Measurements from ENCODE around the gene HOXD1. TPM values are rescaled to one million over a fixed set of nuclear protein-coding genes. Genes with fewer than 3 reads are reported as not detected.

Gene HOXD1
- not detected in 2 replicates for total RNA-seq

DNA sequence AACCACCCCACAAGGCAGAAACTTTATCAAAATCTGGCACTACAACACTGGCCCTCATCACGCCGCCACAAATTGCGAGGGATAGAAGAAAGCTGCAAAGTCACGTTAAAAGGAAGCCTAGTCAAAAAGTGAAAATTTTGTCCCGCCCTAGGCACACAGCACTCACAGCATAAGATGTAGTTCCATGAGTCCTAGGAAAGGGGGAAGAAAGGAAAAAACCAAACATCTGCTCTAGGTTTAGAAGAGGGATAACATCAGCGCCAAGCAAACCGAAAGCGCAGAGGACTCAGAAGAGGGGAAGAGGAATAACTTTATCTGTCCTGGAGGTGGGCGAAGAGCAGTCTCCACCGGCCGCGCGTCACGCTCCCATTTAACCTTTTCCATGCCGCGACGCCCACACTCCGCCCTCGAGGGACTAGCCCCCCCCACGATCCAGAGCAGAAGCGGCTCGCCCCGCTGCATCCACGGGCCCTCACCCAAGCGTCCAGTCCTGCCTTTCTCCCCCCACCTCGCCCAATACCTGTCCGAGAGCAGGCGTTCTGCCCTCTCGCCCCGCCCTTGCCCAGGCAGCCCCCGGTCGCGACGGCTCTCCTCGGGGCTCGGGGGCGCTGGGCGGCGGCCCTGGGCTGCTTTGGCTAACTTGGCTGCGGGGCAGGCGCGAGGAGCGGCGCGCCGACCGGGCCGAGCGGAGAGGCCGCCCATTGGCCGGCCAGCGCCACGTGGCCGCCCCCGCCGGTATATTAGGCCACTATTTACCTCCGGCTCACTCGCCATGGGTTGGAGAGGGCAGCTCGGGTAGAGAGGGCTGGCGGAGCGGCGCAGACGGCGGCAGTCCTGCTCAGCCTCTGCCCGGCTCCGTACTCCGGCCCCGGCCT is at the start of gene HOXD1:
Gene HOXD1, plus strand, starts transcription at position 770 of the 875 bp plus-strand sequence. CDS start 134 bp downstream, outside the sequence.
- peaks cover 19% of the 10 kb centered on the region for H3K4me1 Mint-ChIP-seq
- H3K27me3 Mint-ChIP-seq, result peaks cover 60% of the 10 kb centered on the region
- ATAC-seq (ENCODE audit: low read depth), result no peak
- intact Hi-C loops (cut with micrococcal nuclease), result no loop called here
- POLR2A ChIA-PET, result no interaction called here
- CTCF ChIA-PET, result no interaction called here
- peak within 1 kb of the TSS; percentile 83 for H3K4me3 Mint-ChIP-seq
- H3K9me3 Mint-ChIP-seq, result no peaks in the 10 kb centered on the region
- no peak for DNase-seq
- no peak within 1 kb of the TSS for H3K27ac Mint-ChIP-seq
- no peaks in the 10 kb centered on the region for H3K36me3 Mint-ChIP-seq (ENCODE audit: low read depth)
- TF ChIP-seq, protein P1, sequence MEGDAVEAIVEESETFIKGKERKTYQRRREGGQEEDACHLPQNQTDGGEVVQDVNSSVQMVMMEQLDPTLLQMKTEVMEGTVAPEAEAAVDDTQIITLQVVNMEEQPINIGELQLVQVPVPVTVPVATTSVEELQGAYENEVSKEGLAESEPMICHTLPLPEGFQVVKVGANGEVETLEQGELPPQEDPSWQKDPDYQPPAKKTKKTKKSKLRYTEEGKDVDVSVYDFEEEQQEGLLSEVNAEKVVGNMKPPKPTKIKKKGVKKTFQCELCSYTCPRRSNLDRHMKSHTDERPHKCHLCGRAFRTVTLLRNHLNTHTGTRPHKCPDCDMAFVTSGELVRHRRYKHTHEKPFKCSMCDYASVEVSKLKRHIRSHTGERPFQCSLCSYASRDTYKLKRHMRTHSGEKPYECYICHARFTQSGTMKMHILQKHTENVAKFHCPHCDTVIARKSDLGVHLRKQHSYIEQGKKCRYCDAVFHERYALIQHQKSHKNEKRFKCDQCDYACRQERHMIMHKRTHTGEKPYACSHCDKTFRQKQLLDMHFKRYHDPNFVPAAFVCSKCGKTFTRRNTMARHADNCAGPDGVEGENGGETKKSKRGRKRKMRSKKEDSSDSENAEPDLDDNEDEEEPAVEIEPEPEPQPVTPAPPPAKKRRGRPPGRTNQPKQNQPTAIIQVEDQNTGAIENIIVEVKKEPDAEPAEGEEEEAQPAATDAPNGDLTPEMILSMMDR (IDR thresholded peaks at IDR 0.05), result no peak

DNA sequence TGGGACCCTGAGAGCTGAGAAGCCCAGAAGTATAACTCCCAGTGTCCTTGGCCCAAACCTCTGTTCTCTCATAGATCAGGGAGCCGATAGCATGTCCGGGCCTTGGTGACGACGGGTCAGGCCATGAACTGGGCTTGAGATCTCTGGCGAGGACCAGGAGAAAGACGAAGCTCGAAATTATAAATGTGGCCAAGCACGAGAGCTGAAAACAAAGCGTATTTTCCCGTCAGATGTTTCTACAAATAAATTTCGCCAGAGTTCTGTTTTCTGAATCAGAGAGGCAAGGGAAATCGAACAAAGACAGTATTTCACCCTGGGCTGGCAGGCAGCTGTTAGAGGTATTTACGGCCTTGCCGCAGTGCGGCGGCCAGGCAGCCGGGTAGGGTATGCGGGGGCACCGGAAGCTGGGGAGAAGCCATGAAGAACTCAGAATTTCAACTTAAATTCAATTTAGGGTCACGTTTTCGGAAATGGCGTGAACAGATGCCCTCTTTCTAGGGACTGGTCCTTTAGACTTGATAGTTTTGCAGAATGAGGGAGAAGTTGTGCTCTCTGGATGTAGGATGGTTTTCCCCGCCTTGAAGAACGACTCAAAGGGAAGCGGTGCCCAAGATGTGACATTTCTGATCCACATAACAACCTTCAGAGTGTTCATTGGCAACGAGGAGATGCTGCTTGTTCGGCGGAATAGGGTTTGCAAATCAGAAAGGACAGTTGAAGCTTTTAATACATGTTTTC is 49.4 kb upstream of the HOXD1 start:
- H3K36me3 Mint-ChIP-seq (ENCODE audit: low read depth), result no peaks in the 10 kb centered on the region
- no peak for ATAC-seq (ENCODE audit: low read depth)
- no peak overlapping the region for H3K27ac Mint-ChIP-seq
- no peak overlapping the region for H3K4me3 Mint-ChIP-seq
- H3K27me3 Mint-ChIP-seq, result peaks cover 80% of the 10 kb centered on the region
- intact Hi-C loops (cut with micrococcal nuclease), result loop anchor here (10.0 kb wide), 1 partner anchor 1804 kb away; the partner anchor contains the start of gene SP9
- TF ChIP-seq, protein P1 (IDR thresholded peaks at IDR 0.05), result no peak
- POLR2A ChIA-PET, result no interaction called here
- peaks cover 7% of the 10 kb centered on the region for H3K9me3 Mint-ChIP-seq
- no peak for DNase-seq
- peaks cover 22% of the 10 kb centered on the region for H3K4me1 Mint-ChIP-seq
- CTCF ChIA-PET, result interaction anchor here (1.6 to 3.0 kb wide), 2 partner anchors 12 to 415 kb away, joined by 9 to 15 read pairs; no protein-coding TSS in a partner anchor

DNA sequence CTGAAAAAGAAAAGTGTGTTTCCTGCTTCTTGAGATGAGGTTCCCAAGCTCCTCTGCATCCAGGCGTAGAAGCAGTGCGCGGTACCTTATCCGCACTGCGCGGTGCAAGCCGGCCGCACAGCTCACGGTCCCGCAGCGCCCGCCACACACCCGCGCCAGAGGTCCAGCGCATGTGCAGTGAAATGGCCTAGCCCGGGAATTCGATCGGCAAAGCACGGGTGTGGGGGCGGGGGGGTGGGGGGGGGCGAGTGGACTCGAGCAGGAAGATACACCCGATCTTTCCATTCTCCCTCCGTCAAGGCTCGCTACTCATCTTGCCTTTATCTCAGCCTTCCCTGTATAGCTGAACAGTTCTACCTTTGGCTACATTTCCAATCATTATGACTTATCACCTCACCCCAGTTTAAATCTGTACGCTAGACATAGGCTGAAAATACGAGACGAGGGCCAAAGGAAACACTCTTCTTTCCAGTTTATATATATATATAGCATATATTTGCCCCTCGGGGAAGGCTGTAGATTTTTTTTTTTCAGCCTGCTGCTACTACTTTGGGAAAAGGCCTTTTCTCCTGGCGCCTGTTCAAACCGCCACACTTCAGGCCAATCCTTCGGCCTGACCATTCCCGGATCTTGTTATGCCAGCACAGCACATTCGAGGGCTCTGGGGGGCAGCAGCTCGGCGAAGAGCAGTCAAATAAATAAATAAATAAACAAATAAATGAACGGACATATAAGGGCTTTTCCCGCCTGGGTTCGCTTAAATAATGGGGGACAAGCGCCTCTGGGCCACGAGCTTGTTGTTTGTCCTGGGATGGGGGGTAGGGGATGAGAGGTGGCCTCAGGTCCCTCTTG is 48.6 kb upstream of the HOXD1 start:
- CTCF ChIA-PET, result interaction anchor here (0.6 to 3.0 kb wide), 6 partner anchors 9 to 452 kb away, joined by 4 to 15 read pairs (median 8); no protein-coding TSS in a partner anchor
- DNase-seq (no peak), ATAC-seq (ENCODE audit: low read depth) (no peak)
- peaks cover 76% of the 10 kb centered on the region for H3K27me3 Mint-ChIP-seq
- TF ChIP-seq, protein P1 (IDR thresholded peaks at IDR 0.05), result no peak
- H3K4me1 Mint-ChIP-seq, result peaks cover 22% of the 10 kb centered on the region
- peaks cover 7% of the 10 kb centered on the region for H3K9me3 Mint-ChIP-seq
- no peak overlapping the region for H3K27ac Mint-ChIP-seq
- POLR2A ChIA-PET, result no interaction called here
- intact Hi-C loops (cut with micrococcal nuclease), result loop anchor here (1.0 to 10.0 kb wide), 6 partner anchors 315 to 1805 kb away; partner anchors contain the start of gene SP9
- no peaks in the 10 kb centered on the region for H3K36me3 Mint-ChIP-seq (ENCODE audit: low read depth)
- H3K4me3 Mint-ChIP-seq, result no peak overlapping the region

DNA sequence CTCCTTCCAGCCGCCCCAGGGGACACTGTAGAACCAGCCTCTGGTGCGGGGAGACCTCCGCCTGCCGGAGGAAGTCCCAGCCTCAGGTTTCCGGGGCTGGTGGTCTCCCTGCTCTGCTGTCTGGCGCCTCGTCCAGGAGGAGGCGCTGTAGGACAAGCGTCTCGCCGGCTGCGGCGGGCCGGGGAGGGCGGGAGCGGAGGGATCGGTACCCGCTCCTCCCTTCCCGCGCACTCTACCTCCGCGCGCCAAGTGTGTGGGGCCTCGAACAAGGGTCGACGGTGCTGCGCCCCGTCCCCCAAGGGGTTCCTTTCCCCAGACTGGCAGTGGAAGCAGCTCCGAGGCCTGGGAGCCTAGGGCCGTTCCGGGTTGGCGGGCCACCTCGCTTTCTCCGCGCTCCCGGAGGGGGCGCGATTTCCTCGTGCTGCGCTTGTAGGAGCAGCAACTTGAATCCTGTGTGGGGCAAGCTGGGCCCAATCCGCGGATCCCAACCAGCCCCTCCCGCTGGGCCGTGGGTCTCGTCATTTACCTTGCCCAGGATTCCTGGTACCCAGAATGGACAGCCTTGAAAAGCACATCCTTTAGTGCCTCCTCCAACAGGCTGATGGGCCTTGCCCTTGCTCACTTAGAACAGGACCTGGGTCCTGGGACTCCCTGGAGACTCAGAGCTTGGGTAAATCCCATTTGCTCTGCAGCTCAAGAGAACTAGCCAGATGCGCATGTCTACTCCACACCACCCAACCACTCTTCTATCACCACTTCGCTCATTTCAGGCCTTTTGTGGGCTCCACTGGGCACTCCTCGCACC is 47.8 kb upstream of the HOXD1 start:
- Mint-ChIP-seq H3K4me3 (peak overlapping the region; percentile 28), H3K27ac (no peak overlapping the region), H3K9me3 (peaks cover 7% of the 10 kb centered on the region), H3K36me3 (ENCODE audit: low read depth) (no peaks in the 10 kb centered on the region), H3K4me1 (peaks cover 17% of the 10 kb centered on the region), H3K27me3 (peaks cover 74% of the 10 kb centered on the region)
- TF ChIP-seq, protein P1 (IDR thresholded peaks at IDR 0.05), result no peak
- ChIA-PET POLR2A (no interaction called here), CTCF (interaction anchor here (0.6 to 3.0 kb wide), 7 partner anchors 10 to 511 kb away, joined by 3 to 15 read pairs (median 4); no protein-coding TSS in a partner anchor)
- intact Hi-C loops (cut with micrococcal nuclease), result loop anchor here (1.0 to 5.0 kb wide), 5 partner anchors 315 to 1007 kb away; no protein-coding TSS in a partner anchor
- peak; percentile 73 for ATAC-seq (ENCODE audit: low read depth)
- DNase-seq, result peak; percentile 39
